Measurements from ENCODE around the gene KLK14. TPM values are rescaled to one million over a fixed set of nuclear protein-coding genes. Genes with fewer than 3 reads are reported as not detected.

The KLK14 gene
- total and polyA plus RNA-seq, 2 of the 8 experiments (the other 6 are each of a cell fraction or from before 2014, with no cell fraction given): 0.09 to 1.2 TPM

GRCh38 chr19:51040151-51040550, 42.5 kb downstream of the KLK14 start:
- Histone ChIP-seq H2BK12ac (ENCODE audit: low read depth, low read length) (no peak overlapping the region), H3K36me3 (ENCODE audit: control insufficient read depth in 2 of 4, insufficient read depth in 4 of 4, low read length in 3 of 4) (no peaks in the 10 kb centered on the region), H2BK120ac (replicated peaks; ENCODE audit: low read depth, low read length) (no peak overlapping the region), H4K5ac (ENCODE audit: insufficient read length, low read depth, low read length) (no peak overlapping the region), H3K79me2 (ENCODE audit: control insufficient read depth in 1 of 2, insufficient read depth in 2 of 2, low read length in 2 of 2) (no peaks in the 10 kb centered on the region), H3K14ac (ENCODE audit: insufficient read length) (no peak overlapping the region), H3K4me2 (ENCODE audit: insufficient read depth in 1 of 2, low read depth in 2 of 2, low read length in 2 of 2) (no peak overlapping the region), H2BK15ac (ENCODE audit: low read length) (no peak overlapping the region), H3K9ac (replicated peaks in 1 of 4; ENCODE audit: extremely low read depth in 1 of 4, low read depth in 3 of 4, low read length in 3 of 4) (no peak overlapping the region), H2AK5ac (ENCODE audit: low read depth, low read length) (no peak overlapping the region), H4K8ac (ENCODE audit: extremely low read depth, insufficient read depth, low read length) (no peak overlapping the region), H3K56ac (replicated peaks; ENCODE audit: insufficient read length, low read depth, low read length) (no peak overlapping the region), H3K4me3 (ENCODE audit: extremely low read depth in 1 of 4, insufficient read depth in 2 of 4, low read depth in 3 of 4, low read length in 4 of 4) (no peak overlapping the region), H2BK20ac (ENCODE audit: low read length) (no peak overlapping the region), H4K91ac (replicated peaks; ENCODE audit: insufficient read length, low read length) (no peak overlapping the region), H3K18ac (ENCODE audit: extremely low read depth, low read length) (no peak overlapping the region), H3K4me1 (replicated peaks in 1 of 4; ENCODE audit: control insufficient read depth in 3 of 4, insufficient read depth in 4 of 4, low read length in 3 of 4) (peaks cover 0 to 5% (median 2%) of the 10 kb centered on the region in 4 experiments; a peak in 4 of 7 replicates), H3K27me3 (replicated peaks in 1 of 4; ENCODE audit: control insufficient read depth in 3 of 4, extremely low read depth in 1 of 4, insufficient read depth in 3 of 4, low read length in 3 of 4) (no peaks in the 10 kb centered on the region), H3K27ac (ENCODE audit: low read depth, low read length) (no peak overlapping the region), H3K23me2 (ENCODE audit: low read depth, low read length) (no peaks in the 10 kb centered on the region), H4K20me1 (replicated peaks in 1 of 2; ENCODE audit: control insufficient read depth in 1 of 2, insufficient read depth in 2 of 2, low read length in 2 of 2) (peaks cover 0 to 1% of the 10 kb centered on the region in 2 experiments), H3K9me3 (ENCODE audit: insufficient read depth in 2 of 2, low read depth in 1 of 2, low read length in 1 of 2) (no peaks in the 10 kb centered on the region), H2BK5ac (ENCODE audit: low read depth, low read length) (no peak overlapping the region), H2AFZ (ENCODE audit: low read length) (no peak overlapping the region), H3K23ac (ENCODE audit: insufficient read length) (no peak overlapping the region), H3K4ac (replicated peaks; ENCODE audit: insufficient read length, low read depth, low read length) (no peak overlapping the region), H3K79me1 (ENCODE audit: low read depth, low read length) (no peaks in the 10 kb centered on the region)
- TF ChIP-seq CREB1 (IDR thresholded peaks at IDR 0.05): no peak
- TF ChIP-seq USF2 (IDR thresholded peaks at IDR 0.05; ENCODE audit: low read length): no peak
- TF ChIP-seq ATF3 (IDR thresholded peaks at IDR 0.05; ENCODE audit: insufficient read depth, low read depth, low read length): no peak
- no peak for TF ChIP-seq SIN3A (conservative IDR thresholded peaks at IDR 0.05 in 1 of 2, IDR thresholded peaks at IDR 0.05 in 1 of 2; ENCODE audit: low read depth in 1 of 2, low read length in 2 of 2)
- TF ChIP-seq KDM1A (IDR thresholded peaks at IDR 0.05; ENCODE audit: borderline replicate concordance, low read length): no peak
- no peak for TF ChIP-seq RNF2 (IDR thresholded peaks at IDR 0.05; ENCODE audit: borderline replicate concordance, low read depth, low read length, missing control alignments, poor library complexity, severe bottlenecking)
- no peak for TF ChIP-seq BRCA1 (IDR thresholded peaks at IDR 0.05; ENCODE audit: low read depth, low read length)
- no peak for TF ChIP-seq TCF12 (IDR thresholded peaks at IDR 0.05; ENCODE audit: low read depth, low read length)
- TF ChIP-seq JUN (IDR thresholded peaks at IDR 0.05; ENCODE audit: low read depth, low read length): no peak
- no peak for TF ChIP-seq SP2 (IDR thresholded peaks at IDR 0.05; ENCODE audit: low read length)
- CTCF ChIA-PET (ENCODE audit: partially characterized antibody): interaction anchor here (0.9 to 1.1 kb wide), 2 partner anchors 19 to 22 kb away, joined by 3 to 5 read pairs; no protein-coding TSS in a partner anchor
- FAIRE-seq (no peak), DNase-seq (ENCODE audit: low read depth in 1 of 2, low spot score in 2 of 2) (no peak)
- POLR2A ChIA-PET (ENCODE audit: partially characterized antibody): no interaction called here
- WGBS, 2 experiments (ENCODE audit: extremely low coverage in 1 of 2, insufficient coverage in 1 of 2, insufficient read length in 1 of 2, insufficient replicate concordance in 2 of 2, low coverage in 1 of 2, low lambda C conversion rate in 2 of 2, missing lambda C conversion rate in 1 of 2): 93% methylated on average over 6 of the region's 6 CpGs; no CpG with 5 or more reads in 1 of the 2 experiments
